Loucy (cell line): Measurements from ENCODE around the gene SUGP1.

Source experiments
- EZH2phosphoT487 ChIP-seq: fragments of 200-600 bp; IDR thresholded peaks from 2 replicates; pipeline ENCODE4 v1.6.1; 2018; ENCODE audit warnings: antibody characterized with exemption, mild to moderate bottlenecking, moderate library complexity, borderline replicate concordance
- TF ChIP-seq, protein P1 (sequence below): fragments of 200-600 bp; sonication (generic); conservative IDR thresholded peaks from 2 replicates; pipeline ENCODE4 v1.5.1; 2014; ENCODE audit warnings: mild to moderate bottlenecking, antibody characterized with exemption, low read length

DNA sequence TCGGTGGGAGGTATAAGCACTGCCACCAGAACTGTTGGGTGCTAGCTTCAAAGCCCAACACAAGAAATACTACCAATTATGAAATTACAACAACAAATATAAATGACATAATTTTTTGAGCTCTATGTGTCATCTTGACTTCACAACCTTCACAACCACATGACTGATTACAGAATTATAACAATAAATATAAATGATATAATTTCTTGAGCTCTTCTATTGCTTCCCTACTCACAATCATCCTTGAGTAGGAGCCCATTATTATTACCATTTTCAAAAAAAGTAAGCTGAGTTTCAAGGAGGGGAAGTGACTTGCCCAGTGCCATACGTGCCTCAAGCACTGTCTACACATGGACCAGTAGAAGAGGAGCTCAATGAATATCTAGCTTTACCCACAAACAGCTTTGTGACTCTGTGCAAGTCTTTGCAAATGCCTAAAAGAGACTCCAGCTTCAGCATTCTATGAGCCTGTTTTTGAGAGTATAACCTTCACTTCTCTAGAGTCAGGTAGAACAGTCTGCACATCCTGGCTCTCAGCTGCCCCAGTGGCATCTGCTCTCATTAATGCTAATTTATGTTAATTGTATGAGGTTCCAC is 86.0 kb downstream of the SUGP1 start:
- TF ChIP-seq, protein P1, sequence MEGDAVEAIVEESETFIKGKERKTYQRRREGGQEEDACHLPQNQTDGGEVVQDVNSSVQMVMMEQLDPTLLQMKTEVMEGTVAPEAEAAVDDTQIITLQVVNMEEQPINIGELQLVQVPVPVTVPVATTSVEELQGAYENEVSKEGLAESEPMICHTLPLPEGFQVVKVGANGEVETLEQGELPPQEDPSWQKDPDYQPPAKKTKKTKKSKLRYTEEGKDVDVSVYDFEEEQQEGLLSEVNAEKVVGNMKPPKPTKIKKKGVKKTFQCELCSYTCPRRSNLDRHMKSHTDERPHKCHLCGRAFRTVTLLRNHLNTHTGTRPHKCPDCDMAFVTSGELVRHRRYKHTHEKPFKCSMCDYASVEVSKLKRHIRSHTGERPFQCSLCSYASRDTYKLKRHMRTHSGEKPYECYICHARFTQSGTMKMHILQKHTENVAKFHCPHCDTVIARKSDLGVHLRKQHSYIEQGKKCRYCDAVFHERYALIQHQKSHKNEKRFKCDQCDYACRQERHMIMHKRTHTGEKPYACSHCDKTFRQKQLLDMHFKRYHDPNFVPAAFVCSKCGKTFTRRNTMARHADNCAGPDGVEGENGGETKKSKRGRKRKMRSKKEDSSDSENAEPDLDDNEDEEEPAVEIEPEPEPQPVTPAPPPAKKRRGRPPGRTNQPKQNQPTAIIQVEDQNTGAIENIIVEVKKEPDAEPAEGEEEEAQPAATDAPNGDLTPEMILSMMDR: no peak
- TF ChIP-seq EZH2phosphoT487: no peak
